Measurements from ENCODE around the gene MRPL38.

- TF ChIP-seq ZNF624 (tag by site-specific recombination; IDR thresholded peaks at IDR 0.05) (no peak), ZNF747 (tag by site-specific recombination; IDR thresholded peaks at IDR 0.05) (no peak), CTCF (tag by site-specific recombination; IDR thresholded peaks at IDR 0.05) (no peak), ZNF112 (tag by site-specific recombination; IDR thresholded peaks at IDR 0.05) (no peak), SP2 (tag by site-specific recombination; IDR thresholded peaks at IDR 0.05) (no peak), ZNF404 (tag by site-specific recombination; IDR thresholded peaks at IDR 0.05) (no peak), ZNF623 (tag by site-specific recombination; IDR thresholded peaks at IDR 0.05) (no peak), ZNF660 (tag by site-specific recombination; IDR thresholded peaks at IDR 0.05) (no peak), RBAK (tag by site-specific recombination; IDR thresholded peaks at IDR 0.05) (no peak), ZNF394 (tag by site-specific recombination; IDR thresholded peaks at IDR 0.05; ENCODE audit: borderline replicate concordance) (no peak)
Measured at GRCh38 chr17:75849279-75849646, 55.4 kb downstream of the MRPL38 start.
